Large intestine (tissue), 3 donors: ENCODE measurements around the gene MTARC2. TPM values are rescaled to one million over a fixed set of nuclear protein-coding genes. Genes with fewer than 3 reads are reported as not detected.
A peak's percentile ranks its signal among the peaks of the same experiment; 100 is the strongest.
"Not testable (repeated sequence)": the region's sequence is repeated elsewhere in the genome, so short reads cannot be mapped to it uniquely, and the experiment has no call there.

Experiments
- DNase-seq, 2 donors: peaks; one replicate each; pipeline versions ENCODE4 v3.0.0 to v3.0.0-alpha.2; 2013
- H3K27ac ChIP-seq: one replicate; pipeline ENCODE4 v1.5.1; 2013; ENCODE audit warnings: low read length
- H3K27me3 ChIP-seq: 2 replicates; pipeline ENCODE4 v1.6.1; 2013; ENCODE audit warnings: low read length; ENCODE audit not compliant: control insufficient read depth, insufficient read depth
- H3K36me3 ChIP-seq: 2 replicates; pipeline ENCODE4 v1.6.1; 2013; ENCODE audit warnings: low read length; ENCODE audit not compliant: control insufficient read depth, insufficient read depth
- H3K4me1 ChIP-seq: one replicate; pipeline ENCODE4 v1.6.1; 2013; ENCODE audit warnings: low read length; ENCODE audit not compliant: control insufficient read depth, insufficient read depth
- H3K4me3 ChIP-seq: one replicate; pipeline ENCODE4 v1.5.1; 2013; ENCODE audit warnings: low read length
- H3K9me3 ChIP-seq: one replicate; pipeline ENCODE4 v1.6.1; 2013; ENCODE audit warnings: mild to moderate bottlenecking, low read depth, low read length, moderate library complexity; ENCODE audit not compliant: control insufficient read depth
- WGBS: methylation state at CpG from one replicate; pipeline ENCODE4 v1.1.5; 2013; ENCODE audit warnings: low lambda C conversion rate; ENCODE audit not compliant: insufficient coverage; 5-methylcytosine and 5-hydroxymethylcytosine counted together
- polyA plus RNA-seq: library from polyadenylated mRNA; unstranded; fragments of 120-200 nt; gene quantifications from one replicate; pipeline ENCODE4 v1.2.1, GENCODE V29; 2013

Gene MTARC2
- polyA plus RNA-seq, 1 donor: 93.5 TPM

- Histone ChIP-seq H3K4me1 (peaks cover 20% of the 10 kb centered on the region), H3K4me3 (no peak overlapping the region), H3K27me3 (no peaks in the 10 kb centered on the region), H3K27ac (no peak overlapping the region), H3K36me3 (no peaks in the 10 kb centered on the region), H3K9me3 (no peaks in the 10 kb centered on the region)
- DNase-seq: no peak
- WGBS: no CpG with 5 or more reads among the region's 10 CpGs
Measured at GRCh38 chr1:220707160-220707559, 41.0 kb upstream of the MTARC2 start.

GRCh38 chr1:220708244-220708643, 39.9 kb upstream of the MTARC2 start:
- no peaks in the 10 kb centered on the region for H3K36me3 ChIP-seq
- H3K27ac ChIP-seq: no peak overlapping the region
- WGBS: no CpG with 5 or more reads among the region's 4 CpGs
- peaks cover 20% of the 10 kb centered on the region for H3K4me1 ChIP-seq
- no peak overlapping the region for H3K4me3 ChIP-seq
- H3K9me3 ChIP-seq: no peaks in the 10 kb centered on the region
- no peak for DNase-seq
- no peaks in the 10 kb centered on the region for H3K27me3 ChIP-seq

GRCh38 chr1:220708936-220709801, 39.0 kb upstream of the MTARC2 start:
- 100% methylated on average over 1 of the region's 9 CpGs for WGBS
- Histone ChIP-seq H3K27ac (peak overlapping the region; percentile 34), H3K4me1 (peaks cover 20% of the 10 kb centered on the region), H3K27me3 (no peaks in the 10 kb centered on the region), H3K36me3 (no peaks in the 10 kb centered on the region), H3K4me3 (no peak overlapping the region), H3K9me3 (no peaks in the 10 kb centered on the region)
- peak; percentile 79 to 89 for DNase-seq

GRCh38 chr1:220710333-220710732, 37.8 kb upstream of the MTARC2 start:
- H3K27me3 ChIP-seq: no peaks in the 10 kb centered on the region
- H3K4me1 ChIP-seq: peaks cover 20% of the 10 kb centered on the region
- no peaks in the 10 kb centered on the region for H3K36me3 ChIP-seq
- peaks cover 3% of the 10 kb centered on the region for H3K9me3 ChIP-seq
- no peak for DNase-seq
- no peak overlapping the region for H3K4me3 ChIP-seq
- H3K27ac ChIP-seq: no peak overlapping the region
- WGBS: no CpG with 5 or more reads among the region's 4 CpGs

GRCh38 chr1:220711056-220711809, 36.9 kb upstream of the MTARC2 start:
- Histone ChIP-seq H3K36me3 (no peaks in the 10 kb centered on the region), H3K27ac (no peak overlapping the region), H3K4me3 (no peak overlapping the region), H3K9me3 (peaks cover 3% of the 10 kb centered on the region), H3K4me1 (peaks cover 15% of the 10 kb centered on the region), H3K27me3 (no peaks in the 10 kb centered on the region)
- 100% methylated on average over 1 of the region's 9 CpGs for WGBS
- no peak for DNase-seq

- H3K9me3 ChIP-seq, H3K4me3 ChIP-seq, DNase-seq, H3K27ac ChIP-seq, H3K36me3 ChIP-seq, H3K27me3 ChIP-seq, H3K4me1 ChIP-seq: not testable (repeated sequence)
- 97% methylated on average over 4 of the region's 5 CpGs for WGBS
Measured at GRCh38 chr1:220715986-220716385, 32.1 kb upstream of the MTARC2 start.

GRCh38 chr1:220717800-220718640, 30.1 kb upstream of the MTARC2 start:
- H3K27me3 ChIP-seq: no peaks in the 10 kb centered on the region
- DNase-seq: no peak
- 80% methylated on average over 1 of the region's 20 CpGs for WGBS
- H3K9me3 ChIP-seq: peaks cover 3% of the 10 kb centered on the region
- H3K27ac ChIP-seq: no peak overlapping the region
- H3K4me3 ChIP-seq: no peak overlapping the region
- H3K4me1 ChIP-seq: no peaks in the 10 kb centered on the region
- no peaks in the 10 kb centered on the region for H3K36me3 ChIP-seq

GRCh38 chr1:220721266-220721665, 26.9 kb upstream of the MTARC2 start:
- H3K9me3 ChIP-seq, H3K4me1 ChIP-seq: not testable (repeated sequence)
- WGBS: no CpG with 5 or more reads among the region's 7 CpGs

GRCh38 chr1:220726634-220727033, 21.5 kb upstream of the MTARC2 start:
- Histone ChIP-seq H3K9me3 (no peaks in the 10 kb centered on the region), H3K4me1 (no peaks in the 10 kb centered on the region), H3K4me3 (no peak overlapping the region), H3K36me3 (no peaks in the 10 kb centered on the region), H3K27me3 (no peaks in the 10 kb centered on the region), H3K27ac (no peak overlapping the region)
- DNase-seq: no peak
- no CpG with 5 or more reads among the region's 3 CpGs for WGBS

More at GRCh38 chr1:220721266-220721665, 26.9 kb upstream of the MTARC2 start:
- H3K27me3 ChIP-seq, H3K27ac ChIP-seq, H3K36me3 ChIP-seq, H3K4me3 ChIP-seq, DNase-seq: not testable (repeated sequence)

GRCh38 chr1:220727519-220727918, 20.6 kb upstream of the MTARC2 start:
- Histone ChIP-seq H3K27ac (no peak overlapping the region), H3K4me3 (no peak overlapping the region), H3K4me1 (peaks cover under 1% of the 10 kb centered on the region), H3K36me3 (no peaks in the 10 kb centered on the region), H3K27me3 (no peaks in the 10 kb centered on the region), H3K9me3 (no peaks in the 10 kb centered on the region)
- no peak for DNase-seq
- no CpG with 5 or more reads among the region's 1 CpG for WGBS
